SK-N-SH (cell line): Measurements from ENCODE around the gene ACTL10. TPM values are rescaled to one million over a fixed set of nuclear protein-coding genes. Genes with fewer than 3 reads are reported as not detected.

ENCODE experiments used
- CTCF ChIA-PET: fragments of 300-600, 350-600 bp; formaldehyde crosslinking; extraction: SDS; loops from one replicate; lab custom pipeline; 2021; lab: Yijun Ruan, JAX
- POLR2A ChIA-PET: fragments of 350-600 bp; sonication (Branson Sonifier 250); formaldehyde crosslinking; extraction: SDS; loops from one replicate; lab custom pipeline; 2020; ENCODE audit warnings: antibody characterized with exemption, inconsistent platforms; lab: Yijun Ruan, JAX
- DNase-seq: peaks from one replicate; pipeline ENCODE4 v3.0.0; 2012
- H2AFZ ChIP-seq: fragments of 200-600 bp; sonication (generic); 2 replicates; pipeline ENCODE4 v1.8.1; 2016; ENCODE audit warnings: antibody characterized with exemption, mild to moderate bottlenecking, low read depth
- H3F3A ChIP-seq: fragments of 200-600 bp; sonication (generic); replicated peaks from 2 replicates; pipeline ENCODE3; 2016; ENCODE audit warnings: antibody characterized with exemption, mild to moderate bottlenecking; ENCODE audit not compliant: insufficient read depth
- H3K27ac ChIP-seq, 2 experiments: fragments of 200-500 bp in 1 of 2; fragments of 200-600 bp in 1 of 2; sonication (Bioruptor generic) in 1 of 2; sonication (generic), shearing (Covaris generic) in 1 of 2; 2 replicates each; pipeline versions ENCODE4 v1.5.1 to v1.6.1; 2014 to 2016; ENCODE audit warnings: low read depth in 2 of 2, inconsistent platforms in 1 of 2, low read length in 1 of 2, mild to moderate bottlenecking in 1 of 2, mixed read lengths in 1 of 2
- H3K27me3 ChIP-seq: fragments of 200-600 bp; sonication (generic), shearing (Covaris generic); 2 replicates; pipeline ENCODE4 v1.6.1; 2016; ENCODE audit warnings: mixed run types; ENCODE audit not compliant: insufficient read depth
- H3K36me3 ChIP-seq, 2 experiments: fragments of 200-500 bp in 1 of 2; fragments of 200-600 bp in 1 of 2; sonication (Bioruptor generic) in 1 of 2; sonication (generic) in 1 of 2; replicated peaks in 1 of 2; 2 replicates each; pipeline versions ENCODE3 to v1.5.1; 2014 to 2016; ENCODE audit warnings: low read length in 1 of 2, mild to moderate bottlenecking in 1 of 2; ENCODE audit not compliant: insufficient read depth in 2 of 2, control insufficient read depth in 1 of 2
- H3K4me1 ChIP-seq, 2 experiments: fragments of 200-500 bp in 1 of 2; fragments of 200-600 bp in 1 of 2; sonication (Bioruptor generic) in 1 of 2; sonication (generic), shearing (Covaris generic) in 1 of 2; 2 replicates each; pipeline versions ENCODE4 v1.5.1 to v1.6.1; 2014 to 2016; ENCODE audit warnings: low read depth in 1 of 2, low read length in 1 of 2, mixed run types in 1 of 2; ENCODE audit not compliant: insufficient read depth in 2 of 2, control insufficient read depth in 1 of 2
- H3K4me2 ChIP-seq: fragments of 200-600 bp; sonication (generic), shearing (Covaris generic); 2 replicates; pipeline ENCODE4 v1.6.1; 2017; ENCODE audit warnings: mixed run types
- H3K4me3 ChIP-seq, 2 experiments: fragments of 200-500 bp in 1 of 2; fragments of 200-600 bp in 1 of 2; sonication (Bioruptor generic) in 1 of 2; sonication (generic), shearing (Covaris generic) in 1 of 2; 2 replicates each; pipeline versions ENCODE4 v1.5.1 to v1.8.1; 2014 to 2016; ENCODE audit warnings: low read depth in 2 of 2, inconsistent platforms in 1 of 2, low read length in 1 of 2, mild to moderate bottlenecking in 1 of 2, mixed read lengths in 1 of 2, moderate library complexity in 1 of 2
- H3K79me2 ChIP-seq: fragments of 200-600 bp; sonication (generic); 2 replicates; pipeline ENCODE4 v1.8.1; 2017; ENCODE audit warnings: mild to moderate bottlenecking; ENCODE audit not compliant: insufficient read depth
- H3K9ac ChIP-seq: fragments of 200-600 bp; sonication (generic); 2 replicates; pipeline ENCODE4 v1.6.1; 2017; ENCODE audit warnings: mixed run types
- H3K9me2 ChIP-seq: fragments of 200-600 bp; sonication (generic); 2 replicates; pipeline ENCODE4 v1.6.1; 2017; ENCODE audit warnings: mixed run types
- H3K9me3 ChIP-seq: fragments of 200-600 bp; sonication (generic); 2 replicates; pipeline ENCODE4 v1.6.1; 2017; ENCODE audit warnings: mixed run types, mild to moderate bottlenecking, moderate library complexity
- H4K20me1 ChIP-seq: fragments of 200-600 bp; sonication (generic); 2 replicates; pipeline ENCODE4 v1.6.1; 2017; ENCODE audit warnings: mild to moderate bottlenecking, mixed run types; ENCODE audit not compliant: insufficient read depth
- EZH2phosphoT487 ChIP-seq: fragments of 200-600 bp; sonication (generic); IDR thresholded peaks from 2 replicates; pipeline ENCODE4 v1.6.1; 2017; ENCODE audit warnings: low read depth, mixed run types, mild to moderate bottlenecking, antibody characterized with exemption, moderate library complexity, borderline replicate concordance
- FOSL2 ChIP-seq: IDR thresholded peaks from 2 replicates; pipeline ENCODE4 v1.4.0; 2012; ENCODE audit warnings: low read depth, mild to moderate bottlenecking, moderate library complexity, borderline replicate concordance
- FOXJ3 ChIP-seq: sonication (generic); formaldehyde crosslinking; IDR thresholded peaks from 2 replicates; pipeline ENCODE4 v1.5.1; 2020; ENCODE audit warnings: mild to moderate bottlenecking, missing genetic modification reagents
- FOXM1 ChIP-seq: IDR thresholded peaks from 2 replicates; pipeline ENCODE4 v1.4.0; 2012; ENCODE audit warnings: low read depth, mild to moderate bottlenecking
- GABPA ChIP-seq: IDR thresholded peaks from 2 replicates; pipeline ENCODE4 v1.4.0; 2012; ENCODE audit warnings: low read depth, mild to moderate bottlenecking
- JUND ChIP-seq: IDR thresholded peaks from 2 replicates; pipeline ENCODE4 v1.4.0; 2012
- MEF2A ChIP-seq: IDR thresholded peaks from 2 replicates; pipeline ENCODE4 v1.4.0; 2012; ENCODE audit warnings: low read depth, borderline replicate concordance
- PBX3 ChIP-seq: IDR thresholded peaks from 2 replicates; pipeline ENCODE4; 2012
- RAD21 ChIP-seq: IDR thresholded peaks from 2 replicates; pipeline ENCODE4 v1.6.1; 2012; ENCODE audit warnings: mild to moderate bottlenecking, low read length
- TAF1 ChIP-seq: IDR thresholded peaks from 2 replicates; pipeline ENCODE4 v1.6.1; 2012; ENCODE audit warnings: low read depth, mild to moderate bottlenecking, low read length, moderate library complexity, borderline replicate concordance
- TEAD4 ChIP-seq: IDR thresholded peaks from 2 replicates; pipeline ENCODE4 v1.4.0; 2012; ENCODE audit warnings: mild to moderate bottlenecking, borderline replicate concordance; ENCODE audit not compliant: insufficient read depth
- USF1 ChIP-seq: IDR thresholded peaks from 2 replicates; pipeline ENCODE4 v1.4.0; 2012; ENCODE audit warnings: low read depth, borderline replicate concordance
- USF2 ChIP-seq: fragments of 150-350 bp; IDR thresholded peaks from 2 replicates; pipeline ENCODE4 v1.6.1; 2017; ENCODE audit warnings: antibody characterized with exemption, low read length, low read depth, borderline replicate concordance
- YY1 ChIP-seq: IDR thresholded peaks from 2 replicates; pipeline ENCODE4 v1.4.0; 2012; ENCODE audit warnings: low read depth, mild to moderate bottlenecking
- WGBS: methylation state at CpG from one replicate; pipeline ENCODE4 v1.1.6; 2017; ENCODE audit warnings: low lambda C conversion rate; 5-methylcytosine and 5-hydroxymethylcytosine counted together
- polyA plus RNA-seq, 3 experiments: library from polyadenylated mRNA; depleted of rRNA; stranded (reverse); fragments of >200 nt; gene quantifications; 2 replicates each; pipeline ENCODE4 v1.2.3, GENCODE V29; 2012

The ACTL10 gene
- polyA plus RNA-seq, 1 of the 3 experiments (the other 2 are of a cell fraction), result 0.25 TPM

- DNase-seq, result no peak
- POLR2A ChIA-PET, result interaction anchor here (1.7 kb wide), 1 partner anchor 9 kb away, joined by 7 read pairs; no protein-coding TSS in a partner anchor
- peaks cover 0 to 4% of the 10 kb centered on the region in 2 experiments for H3K36me3 ChIP-seq
Observed at GRCh38 chr20:33676121-33676520, 9.4 kb downstream of the ACTL10 start.

More at GRCh38 chr20:33676121-33676520, 9.4 kb downstream of the ACTL10 start:
- peaks cover 10% of the 10 kb centered on the region; the same call in 1 of the 2 replicates for H3K79me2 ChIP-seq
- no peak overlapping the region for H3K9ac ChIP-seq
- peaks cover 8 to 28% of the 10 kb centered on the region in 2 experiments; a peak in 2 of 4 replicates for H3K4me1 ChIP-seq
- peaks cover 8% of the 10 kb centered on the region for H3F3A ChIP-seq
- H4K20me1 ChIP-seq, result peaks cover 6% of the 10 kb centered on the region; the same call in 1 of the 2 replicates
- H3K27me3 ChIP-seq, result no peaks in the 10 kb centered on the region
- CTCF ChIA-PET, result interaction anchor here (1.2 to 2.1 kb wide), 2 partner anchors 9 to 56 kb away, joined by 5 read pairs; partner anchors contain the start of genes ACTL10 and ZNF341
- no peaks in the 10 kb centered on the region for H3K9me3 ChIP-seq
- TF ChIP-seq EZH2phosphoT487 (no peak), GABPA (no peak), FOXM1 (no peak), PBX3 (no peak), TAF1 (no peak), USF1 (no peak), FOSL2 (no peak), USF2 (no peak), YY1 (no peak), FOXJ3 (CRISPR knock-in tag) (no peak), JUND (no peak), MEF2A (no peak), TEAD4 (no peak), RAD21 (no peak)
- WGBS, result 97% methylated on average over 11 of the region's 11 CpGs
- no peak overlapping the region for H2AFZ ChIP-seq
- no peak overlapping the region for H3K4me3 ChIP-seq
- H3K9me2 ChIP-seq, result no peaks in the 10 kb centered on the region
- no peak overlapping the region for H3K27ac ChIP-seq
- H3K4me2 ChIP-seq, result no peak overlapping the region
